ENCODE data around the gene RNU1-3. TPM values are rescaled to one million over a fixed set of nuclear protein-coding genes. Genes with fewer than 3 reads are reported as not detected.
"Not testable (repeated sequence)": the region's sequence is repeated elsewhere in the genome, so short reads cannot be mapped to it uniquely, and the experiment has no call there.

RNU1-3 gene
- total RNA-seq, 1 experiment from 2014 or later = under 0.01 TPM

GRCh38 chr1:16637941-16638778 is 28.6 kb downstream of the RNU1-3 start:
- DNase-seq = peak in 1 of 2 experiments; percentile 6
- H3K27ac ChIP-seq; H3K4me3 ChIP-seq; H3K4me1 ChIP-seq; H3K27me3 ChIP-seq; H3K9me3 ChIP-seq (replicated peaks): not testable (repeated sequence)
- peaks cover 14% of the 10 kb centered on the region; the same call in 1 of the 2 replicates for H3K36me3 ChIP-seq

GRCh38 chr1:16636551-16637195 is 30.1 kb downstream of the RNU1-3 start:
- peak in 1 of 2 experiments; percentile 4 for DNase-seq
- H3K36me3 ChIP-seq = peaks cover 18% of the 10 kb centered on the region
- H3K27ac ChIP-seq = not testable (repeated sequence)

GRCh38 chr1:16635959-16636358 is 30.8 kb downstream of the RNU1-3 start:
- not testable (repeated sequence) for H3K4me3 ChIP-seq; H3K9me3 ChIP-seq (replicated peaks); H3K27ac ChIP-seq; H3K27me3 ChIP-seq; H3K4me1 ChIP-seq
- peak in 1 of 2 experiments; percentile 6 for DNase-seq
- H3K36me3 ChIP-seq = peaks cover 20% of the 10 kb centered on the region

More at GRCh38 chr1:16636551-16637195, 30.1 kb downstream of the RNU1-3 start:
- H3K9me3 ChIP-seq (replicated peaks); H3K27me3 ChIP-seq; H3K4me1 ChIP-seq; H3K4me3 ChIP-seq: not testable (repeated sequence)

- H3K27ac ChIP-seq; H3K4me3 ChIP-seq; H3K4me1 ChIP-seq; H3K9me3 ChIP-seq (replicated peaks); H3K27me3 ChIP-seq: not testable (repeated sequence)
- peaks cover 26% of the 10 kb centered on the region for H3K36me3 ChIP-seq
- peak in 1 of 2 experiments; percentile 18 for DNase-seq
Observed at GRCh38 chr1:16633540-16634282, 33.0 kb downstream of the RNU1-3 start.

GRCh38 chr1:16632044-16632850 is 34.5 kb downstream of the RNU1-3 start:
- H3K4me1 ChIP-seq; H3K9me3 ChIP-seq (replicated peaks); H3K27ac ChIP-seq; H3K4me3 ChIP-seq; H3K27me3 ChIP-seq: not testable (repeated sequence)
- peaks cover 29% of the 10 kb centered on the region for H3K36me3 ChIP-seq
- DNase-seq = peak in 1 of 2 experiments; percentile 8

GRCh38 chr1:16631248-16632043 is 35.3 kb downstream of the RNU1-3 start:
- H3K4me1 ChIP-seq = no peaks in the 10 kb centered on the region
- no peak overlapping the region for H3K4me3 ChIP-seq
- H3K27me3 ChIP-seq = no peaks in the 10 kb centered on the region
- peak in 1 of 2 experiments; percentile 25 for DNase-seq
- H3K27ac ChIP-seq = no peak overlapping the region
- H3K9me3 ChIP-seq (replicated peaks) = no peaks in the 10 kb centered on the region
- peaks cover 25% of the 10 kb centered on the region for H3K36me3 ChIP-seq

- DNase-seq = no peak
- no peaks in the 10 kb centered on the region for H3K27me3 ChIP-seq
- peaks cover 26% of the 10 kb centered on the region for H3K36me3 ChIP-seq
- H3K9me3 ChIP-seq (replicated peaks) = no peaks in the 10 kb centered on the region
- H3K4me3 ChIP-seq = no peak overlapping the region
- no peak overlapping the region for H3K27ac ChIP-seq
- H3K4me1 ChIP-seq = no peaks in the 10 kb centered on the region
Observed at GRCh38 chr1:16630661-16631247, 36.0 kb downstream of the RNU1-3 start.

- not testable (repeated sequence) for DNase-seq
- H3K36me3 ChIP-seq = peaks cover 29% of the 10 kb centered on the region
Observed at GRCh38 chr1:16629916-16630530, 36.7 kb downstream of the RNU1-3 start.

GRCh38 chr1:16628361-16629111 is 38.2 kb downstream of the RNU1-3 start:
- Histone ChIP-seq H3K36me3 (peaks cover 19% of the 10 kb centered on the region), H3K27me3 (no peaks in the 10 kb centered on the region)
- DNase-seq = no peak

More at GRCh38 chr1:16629916-16630530, 36.7 kb downstream of the RNU1-3 start:
- H3K27ac ChIP-seq; H3K4me3 ChIP-seq; H3K4me1 ChIP-seq; H3K9me3 ChIP-seq (replicated peaks); H3K27me3 ChIP-seq: not testable (repeated sequence)

GRCh38 chr1:16626409-16626983 is 40.3 kb downstream of the RNU1-3 start:
- H3K27ac ChIP-seq; H3K9me3 ChIP-seq (replicated peaks); DNase-seq; H3K27me3 ChIP-seq; H3K4me1 ChIP-seq; H3K4me3 ChIP-seq: not testable (repeated sequence)
- H3K36me3 ChIP-seq = peaks cover 21% of the 10 kb centered on the region

More at GRCh38 chr1:16628361-16629111, 38.2 kb downstream of the RNU1-3 start:
- Histone ChIP-seq H3K9me3 (replicated peaks) (no peaks in the 10 kb centered on the region), H3K27ac (no peak overlapping the region), H3K4me1 (peaks cover 5% of the 10 kb centered on the region), H3K4me3 (no peak overlapping the region)

GRCh38 chr1:16625497-16626408 is 41.0 kb downstream of the RNU1-3 start:
- no peak for DNase-seq
- Histone ChIP-seq H3K36me3 (peaks cover 21% of the 10 kb centered on the region), H3K4me1 (peaks cover 5% of the 10 kb centered on the region), H3K27ac (no peak overlapping the region), H3K4me3 (no peak overlapping the region), H3K9me3 (replicated peaks) (no peaks in the 10 kb centered on the region), H3K27me3 (no peaks in the 10 kb centered on the region)
